Upper lobe of left lung (tissue), 4 donors: Measurements from ENCODE around the gene SVIL.
"Not testable (repeated sequence)": the region's sequence is repeated elsewhere in the genome, so short reads cannot be mapped to it uniquely, and the experiment has no call there.

Source experiments
- CTCF ChIP-seq, 6 experiments: fragments of 450-650 bp in 4 of 6; fragments of 200-600 bp in 2 of 6; sonication (generic) in 2 of 6; IDR thresholded peaks; one replicate each; pipeline ENCODE4 v1.5.1; 2016 to 2019; ENCODE audit warnings: antibody characterized with exemption in 6 of 6
- POLR2AphosphoS5 ChIP-seq, 2 donors: sonication (generic); formaldehyde crosslinking; IDR thresholded peaks; one replicate each; pipeline ENCODE4 v1.5.1; 2017; ENCODE audit warnings: antibody characterized with exemption in 2 of 2

DNA sequence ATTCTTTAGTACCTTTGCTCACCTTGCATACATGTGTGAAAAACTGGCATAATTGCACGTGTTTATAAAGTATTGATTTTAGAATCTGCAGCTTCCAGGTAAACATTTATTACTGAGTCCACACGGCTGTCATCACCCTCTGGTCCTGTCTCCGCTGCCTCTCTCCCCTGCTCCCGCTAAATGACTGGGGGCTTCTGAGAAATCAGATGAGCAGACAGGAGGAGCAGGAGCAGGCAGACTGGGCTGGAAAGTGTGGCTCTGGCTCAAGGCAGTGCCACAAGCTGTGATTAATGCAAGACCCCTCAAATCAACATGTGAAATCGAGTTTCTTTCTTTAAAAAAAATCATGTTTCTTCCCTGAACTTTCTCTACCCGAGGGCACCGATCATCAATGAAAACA, 68.6 kb downstream of the SVIL start:
- TF ChIP-seq CTCF, POLR2AphosphoS5 (IDR thresholded peaks at IDR 0.05): not testable (repeated sequence)
